HepG2 (cell line): Measurements from ENCODE around the gene UEVLD. TPM values are rescaled to one million over a fixed set of nuclear protein-coding genes. Genes with fewer than 3 reads are reported as not detected.

ENCODE experiments used
- GMEB2 ChIP-seq: IDR thresholded peaks from 2 replicates; pipeline ENCODE4 v1.6.1; 2016; ENCODE audit warnings: missing biosample characterization, missing genetic modification reagents, low read depth
- HNF1A ChIP-seq, 2 experiments: sonication (generic) in 1 of 2; formaldehyde crosslinking in 1 of 2; IDR thresholded peaks; 2 replicates each; pipeline versions ENCODE4 v1.4.0 to v1.6.1; 2016 to 2020; ENCODE audit warnings: borderline replicate concordance in 1 of 2, low read depth in 1 of 2, mild to moderate bottlenecking in 1 of 2, missing genetic modification reagents in 1 of 2
- KAT2B ChIP-seq: fragments of 150-350 bp; IDR thresholded peaks from 2 replicates; pipeline ENCODE4 v1.6.1; 2014; ENCODE audit warnings: low read depth, low read length, borderline replicate concordance
- POLR2G ChIP-seq: fragments of 200-400 bp; formaldehyde crosslinking; IDR thresholded peaks from 2 replicates; pipeline ENCODE4 v1.6.1; 2018; ENCODE audit warnings: mild to moderate bottlenecking, low read depth, low read length, moderate library complexity
- REPIN1 ChIP-seq: sonication (generic); formaldehyde crosslinking; IDR thresholded peaks from 2 replicates; pipeline ENCODE4 v1.8.0; 2022; ENCODE audit warnings: missing genetic modification reagents, low read depth, mild to moderate bottlenecking, borderline replicate concordance
- ZNF362 ChIP-seq: sonication (generic); formaldehyde crosslinking; IDR thresholded peaks from 2 replicates; pipeline ENCODE4 v1.4.0; 2020; ENCODE audit warnings: missing genetic modification reagents, mild to moderate bottlenecking, borderline replicate concordance
- polyA plus RNA-seq, 8 experiments: library from polyadenylated mRNA; depleted of rRNA in 3 of 8; stranded (reverse) in 7 of 8; unstranded in 1 of 8; fragments of >200 nt; fragmentation: Illumina TruSeq in 4 of 8; extraction: Trizol in 4 of 8; gene quantifications; 2 replicates each; pipeline versions ENCODE4 v1.2.1 to v1.2.3, GENCODE V29; 2011 to 2016; ENCODE audit warnings: low read depth in 4 of 8, missing spikeins in 1 of 8, mixed read lengths in 1 of 8; ENCODE audit not compliant: insufficient read depth in 1 of 8
- total RNA-seq, 5 experiments: library from RNA; depleted of rRNA; stranded (reverse); fragments of >200 nt; fragmentation: Illumina TruSeq; extraction: Trizol; gene quantifications; 2 replicates each; pipeline ENCODE4 v1.2.3, GENCODE V29; 2016; ENCODE audit warnings: low read depth in 1 of 5

The UEVLD gene
- total and polyA plus RNA-seq, 2 of the 13 experiments (the other 11 are each of a cell fraction or from before 2014, with no cell fraction given) = 5.7 to 13.7 TPM

GRCh38 chr11:18523084-18523483, 65.5 kb downstream of the UEVLD start (continued):
- TF ChIP-seq REPIN1 (CRISPR knock-in tag) = no peak
- TF ChIP-seq ZNF362 (CRISPR knock-in tag) = no peak
- TF ChIP-seq GMEB2 (CRISPR knock-in tag) = no peak
- no peak for TF ChIP-seq HNF1A (IDR thresholded peaks at IDR 0.05; ENCODE audit: low read depth)
- TF ChIP-seq HNF1A (CRISPR knock-in tag; IDR thresholded peaks at IDR 0.05; ENCODE audit: borderline replicate concordance) = no peak
- no peak for TF ChIP-seq POLR2G
- TF ChIP-seq KAT2B = no peak
